ENCODE results near the gene RAB39A.
"Not testable (repeated sequence)": the region's sequence is repeated elsewhere in the genome, so short reads cannot be mapped to it uniquely, and the experiment has no call there.

The RAB39A gene

DNA sequence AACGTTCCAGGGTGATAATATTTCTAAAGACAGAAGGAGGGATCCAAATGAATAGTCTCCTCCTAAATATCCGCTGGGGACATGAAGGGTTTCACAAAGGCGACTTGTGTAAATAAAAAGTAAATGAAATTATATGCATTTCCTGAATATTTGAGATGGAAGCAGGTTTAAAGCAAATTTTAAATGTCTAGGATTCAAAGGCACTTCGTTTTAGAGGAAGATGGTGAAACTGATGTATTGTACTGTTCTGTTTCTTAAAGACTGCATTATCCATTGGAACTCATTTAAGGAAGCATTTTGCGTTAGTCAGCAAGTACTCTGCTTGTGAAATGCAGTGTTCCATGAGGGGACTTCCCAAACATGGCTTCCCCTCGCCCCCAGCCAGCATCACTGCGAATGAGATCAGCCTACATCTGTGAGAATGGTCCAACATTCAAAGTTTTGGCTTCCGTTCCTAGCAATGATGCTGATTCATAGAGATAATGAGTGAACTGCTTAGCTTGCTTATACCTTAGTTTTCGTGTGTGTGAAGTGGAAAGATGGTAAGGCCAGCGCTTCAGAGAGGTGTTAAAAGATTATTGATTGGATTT, 1.5 kb downstream of the RAB39A start:
- ATAC-seq (replicated peaks): no peak
- Mint-ChIP-seq H3K4me3 (peak overlapping the region in 1 of 2 donors; percentile 30), H3K4me1 (ENCODE audit: low read depth in 2 of 2) (peaks cover 4 to 6% of the 10 kb centered on the region in 2 donors), H3K36me3 (ENCODE audit: insufficient read depth) (no peaks in the 10 kb centered on the region), H3K9me3 (no peaks in the 10 kb centered on the region), H3K27ac (no peak overlapping the region), H3K27me3 (peaks cover 35 to 48% of the 10 kb centered on the region in 2 donors)
- DNase-seq: no peak

DNA sequence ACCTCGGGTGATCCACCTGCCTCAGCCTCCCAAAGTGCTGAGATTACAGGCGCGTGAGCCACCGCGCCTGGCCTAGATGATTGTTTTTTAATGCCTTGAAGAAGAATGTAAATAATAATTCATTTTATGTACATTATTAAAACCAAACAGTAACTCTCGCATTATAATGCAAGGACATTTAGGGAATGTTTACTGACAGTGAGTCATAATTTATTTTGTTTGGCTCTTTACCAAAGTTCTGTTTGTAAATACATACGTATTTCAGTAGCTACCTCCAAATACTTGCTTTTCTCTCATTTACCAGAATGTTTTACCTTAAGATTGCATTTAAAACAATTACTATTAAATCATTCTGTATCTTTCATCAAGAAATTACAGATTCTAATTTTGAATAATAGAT, 3.0 kb downstream of the RAB39A start:
- DNase-seq (no peak), ATAC-seq (replicated peaks) (no peak)
- Mint-ChIP-seq H3K4me1 (ENCODE audit: low read depth in 2 of 2) (peaks cover 4 to 6% of the 10 kb centered on the region in 2 donors), H3K4me3 (no peak overlapping the region), H3K9me3 (no peaks in the 10 kb centered on the region), H3K36me3 (ENCODE audit: insufficient read depth) (no peaks in the 10 kb centered on the region), H3K27me3 (peaks cover 29 to 40% of the 10 kb centered on the region in 2 donors), H3K27ac (no peak overlapping the region)

DNA sequence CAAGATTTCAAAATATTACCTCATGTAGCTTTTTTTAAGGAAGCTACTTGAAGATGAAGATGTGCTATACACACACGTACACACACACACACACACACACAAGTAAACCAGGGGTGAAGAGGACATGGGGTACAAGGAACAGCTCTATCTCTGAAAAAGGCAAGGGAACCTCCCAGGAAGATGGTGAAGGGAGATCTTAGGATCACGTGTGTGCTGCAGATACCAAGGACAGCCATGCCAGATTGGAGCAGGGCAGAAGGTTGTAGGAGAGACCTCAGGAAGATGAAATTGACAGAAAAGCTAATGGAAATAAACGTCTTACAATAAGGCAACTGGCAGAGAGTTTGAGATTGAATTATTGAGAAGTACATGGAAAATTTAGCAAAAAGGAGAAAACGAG, 19.7 kb downstream of the RAB39A start:
- ATAC-seq (replicated peaks): no peak
- H3K36me3 Mint-ChIP-seq (ENCODE audit: insufficient read depth): no peaks in the 10 kb centered on the region
- H3K4me3 Mint-ChIP-seq: no peak overlapping the region

DNA sequence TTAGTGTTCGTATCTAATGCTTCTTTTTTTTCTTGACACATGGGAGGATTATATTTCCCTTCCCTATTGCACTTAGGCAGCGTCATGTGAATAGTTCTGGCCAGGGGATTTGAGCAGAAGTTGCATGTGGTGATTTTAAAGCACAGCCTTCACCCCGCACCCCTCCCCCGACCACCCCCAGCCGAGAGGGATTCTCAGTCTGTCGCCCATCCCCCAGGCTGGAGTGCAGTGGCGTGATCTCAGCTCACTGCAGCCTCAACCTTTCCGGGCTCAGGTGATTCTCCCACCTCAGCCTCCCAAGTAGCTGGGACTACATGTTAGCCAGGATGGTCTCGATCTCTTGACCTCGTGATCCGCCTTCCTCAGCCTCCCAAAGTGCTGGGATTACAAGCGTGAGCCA, 20.1 kb downstream of the RAB39A start:
- not testable (repeated sequence) for H3K27ac Mint-ChIP-seq; H3K36me3 Mint-ChIP-seq (ENCODE audit: insufficient read depth); H3K4me3 Mint-ChIP-seq; H3K9me3 Mint-ChIP-seq; DNase-seq; ATAC-seq (replicated peaks); H3K27me3 Mint-ChIP-seq; H3K4me1 Mint-ChIP-seq (ENCODE audit: low read depth in 2 of 2)

More for the DNA sequence above, 19.7 kb downstream of the RAB39A start:
- Mint-ChIP-seq H3K4me1 (ENCODE audit: low read depth in 2 of 2) (no peaks in the 10 kb centered on the region), H3K27me3 (peaks cover 6 to 7% of the 10 kb centered on the region in 2 donors), H3K9me3 (no peaks in the 10 kb centered on the region), H3K27ac (no peak overlapping the region)
- DNase-seq: no peak

DNA sequence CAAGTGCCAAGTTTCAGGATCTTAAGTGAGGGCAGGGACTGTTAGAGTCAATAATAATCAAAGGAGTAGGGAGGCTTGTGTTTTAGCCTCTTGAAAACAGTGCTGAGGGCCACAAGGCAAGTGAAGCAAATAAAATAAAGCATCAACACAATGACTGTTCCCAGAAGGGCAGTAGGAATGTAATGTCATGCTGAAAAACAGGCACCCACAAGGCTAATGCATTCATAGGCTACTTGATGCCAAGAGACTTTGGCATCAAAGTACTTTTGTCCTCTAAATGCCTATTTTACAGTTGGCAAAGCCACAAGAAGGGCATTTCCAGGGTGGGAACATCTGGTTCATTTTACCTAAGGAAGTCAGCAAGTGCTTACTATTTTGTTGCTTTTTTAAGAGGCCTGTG, 22.9 kb downstream of the RAB39A start:
- H3K36me3 Mint-ChIP-seq (ENCODE audit: insufficient read depth): no peaks in the 10 kb centered on the region
- no peak for ATAC-seq (replicated peaks)
- no peak for DNase-seq
- no peak overlapping the region for H3K27ac Mint-ChIP-seq
- no peaks in the 10 kb centered on the region for H3K4me1 Mint-ChIP-seq (ENCODE audit: low read depth in 2 of 2)
- H3K4me3 Mint-ChIP-seq: no peak overlapping the region
- peaks cover 0 to 2% of the 10 kb centered on the region in 2 donors for H3K27me3 Mint-ChIP-seq
- H3K9me3 Mint-ChIP-seq: no peaks in the 10 kb centered on the region

DNA sequence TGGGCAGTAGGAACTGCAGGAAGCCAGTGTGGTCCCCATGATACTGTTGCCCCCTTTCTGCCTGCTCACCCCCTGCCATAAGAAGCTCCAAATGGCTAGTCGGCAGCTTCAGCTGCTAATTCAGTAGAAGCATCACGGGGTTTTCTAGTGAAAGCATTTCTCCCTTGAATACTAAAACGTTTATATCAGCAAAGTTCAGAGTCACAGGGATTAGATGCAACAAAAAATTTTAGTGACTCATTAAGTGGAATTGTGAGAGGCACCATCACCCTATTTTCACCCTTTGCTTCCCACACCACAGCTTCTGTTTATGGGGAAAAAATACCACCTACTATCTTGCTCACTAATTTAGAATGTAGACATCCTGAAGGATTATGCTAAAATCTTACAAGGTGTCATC, 25.2 kb downstream of the RAB39A start:
- no peaks in the 10 kb centered on the region for H3K9me3 Mint-ChIP-seq
- no peak overlapping the region for H3K27ac Mint-ChIP-seq
- H3K36me3 Mint-ChIP-seq (ENCODE audit: insufficient read depth): no peaks in the 10 kb centered on the region
- peaks cover 18 to 19% of the 10 kb centered on the region in 2 donors for H3K27me3 Mint-ChIP-seq
- no peaks in the 10 kb centered on the region for H3K4me1 Mint-ChIP-seq (ENCODE audit: low read depth in 2 of 2)
- no peak for ATAC-seq (replicated peaks)
- H3K4me3 Mint-ChIP-seq: no peak overlapping the region
- DNase-seq: no peak

DNA sequence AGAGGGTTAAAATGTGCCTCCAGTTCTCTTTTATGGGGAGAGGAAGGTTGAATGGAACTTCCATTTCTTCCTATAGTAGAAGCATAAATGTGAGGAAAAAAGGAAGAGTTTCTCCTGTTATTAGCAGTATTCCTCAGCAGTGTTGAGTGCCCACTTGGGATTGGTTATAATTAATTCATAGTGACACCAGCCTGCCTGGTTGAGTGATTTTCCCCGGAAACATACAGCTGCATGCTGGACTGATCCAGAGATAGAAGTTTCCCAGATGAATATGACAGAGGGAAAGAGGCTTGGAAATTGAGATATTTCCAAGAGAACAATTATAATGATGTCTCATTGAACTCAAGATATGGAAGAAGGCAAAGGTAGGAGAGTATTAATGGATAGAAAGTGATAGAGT, 28.3 kb downstream of the RAB39A start:
- H3K4me1 Mint-ChIP-seq (ENCODE audit: low read depth in 2 of 2): no peaks in the 10 kb centered on the region
- ATAC-seq (replicated peaks) (no peak), DNase-seq (no peak)
- no peak overlapping the region for H3K27ac Mint-ChIP-seq
- H3K36me3 Mint-ChIP-seq (ENCODE audit: insufficient read depth): no peaks in the 10 kb centered on the region
- no peaks in the 10 kb centered on the region for H3K9me3 Mint-ChIP-seq
- H3K4me3 Mint-ChIP-seq: no peak overlapping the region
- peaks cover 19 to 20% of the 10 kb centered on the region in 2 donors for H3K27me3 Mint-ChIP-seq

DNA sequence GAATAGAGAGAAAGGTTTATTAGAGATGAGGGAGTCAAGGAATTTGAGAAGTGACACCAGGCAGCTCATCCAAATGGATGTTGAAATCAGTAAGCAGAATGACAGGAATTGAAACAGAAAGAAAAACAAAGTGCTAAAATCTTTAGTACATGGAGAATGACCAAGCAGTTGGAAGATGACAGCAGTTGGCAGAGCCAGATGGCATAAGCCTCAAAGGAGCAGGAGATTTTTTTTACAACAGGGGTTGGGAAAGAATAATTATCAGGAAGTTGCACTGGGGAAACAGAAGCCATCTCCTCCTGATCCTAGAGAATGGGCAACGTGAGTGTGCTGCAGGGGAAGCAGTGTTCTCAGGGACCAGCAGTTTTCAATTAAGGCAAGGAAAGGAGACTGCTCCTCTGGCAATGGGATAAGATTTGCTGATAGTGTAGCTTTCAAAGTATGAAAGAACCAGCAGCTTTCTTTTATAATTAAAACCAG, 28.9 kb downstream of the RAB39A start:
- DNase-seq (no peak), ATAC-seq (replicated peaks) (no peak)
- H3K4me1 Mint-ChIP-seq (ENCODE audit: low read depth in 2 of 2): no peaks in the 10 kb centered on the region
- no peak overlapping the region for H3K4me3 Mint-ChIP-seq
- H3K36me3 Mint-ChIP-seq (ENCODE audit: insufficient read depth): no peaks in the 10 kb centered on the region
- no peak overlapping the region for H3K27ac Mint-ChIP-seq
- peaks cover 19 to 26% of the 10 kb centered on the region in 2 donors for H3K27me3 Mint-ChIP-seq
- H3K9me3 Mint-ChIP-seq: no peaks in the 10 kb centered on the region

DNA sequence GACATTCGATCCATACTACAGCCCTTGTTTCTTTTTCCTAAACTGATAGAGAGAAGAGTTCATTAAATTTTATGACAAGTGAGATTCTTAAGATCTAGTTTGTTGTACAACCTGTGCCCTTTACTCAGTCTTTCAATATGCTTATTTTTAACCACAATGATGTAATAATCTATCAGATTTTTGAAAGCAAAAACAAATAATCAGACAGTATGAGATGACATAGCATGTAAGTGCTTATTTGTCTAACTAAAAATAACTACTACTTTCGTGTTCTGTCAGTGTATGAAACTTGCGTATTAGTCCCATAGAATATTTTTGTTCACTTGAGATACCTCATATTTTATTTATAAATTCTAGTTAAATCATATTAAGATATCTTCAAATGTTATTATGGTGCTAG, 33.2 kb downstream of the RAB39A start:
- H3K4me3 Mint-ChIP-seq: no peak overlapping the region
- H3K9me3 Mint-ChIP-seq: no peaks in the 10 kb centered on the region
- H3K36me3 Mint-ChIP-seq (ENCODE audit: insufficient read depth): no peaks in the 10 kb centered on the region
- DNase-seq (no peak), ATAC-seq (replicated peaks) (no peak)
- H3K27ac Mint-ChIP-seq: no peak overlapping the region
- no peaks in the 10 kb centered on the region for H3K4me1 Mint-ChIP-seq (ENCODE audit: low read depth in 2 of 2)
- H3K27me3 Mint-ChIP-seq: peaks cover 14 to 29% of the 10 kb centered on the region in 2 donors

DNA sequence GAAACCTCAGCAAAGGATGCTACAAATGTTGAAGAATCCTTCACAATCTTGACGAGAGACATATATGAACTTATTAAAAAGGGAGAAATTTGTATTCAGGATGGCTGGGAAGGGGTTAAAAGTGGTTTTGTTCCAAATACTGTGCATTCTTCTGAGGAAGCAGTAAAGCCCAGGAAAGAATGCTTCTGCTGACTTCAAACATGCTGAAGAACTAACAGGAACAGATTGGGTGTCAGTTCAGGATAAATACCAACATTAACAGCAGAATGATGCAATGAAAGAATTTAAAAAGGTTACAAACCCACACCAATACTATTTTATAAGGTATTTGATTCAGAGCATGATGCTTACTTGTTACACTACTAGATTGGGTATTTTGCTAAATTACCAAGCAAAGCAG, 33.9 kb downstream of the RAB39A start:
- H3K4me1 Mint-ChIP-seq (ENCODE audit: low read depth in 2 of 2): no peaks in the 10 kb centered on the region
- H3K27me3 Mint-ChIP-seq: peaks cover 7 to 22% of the 10 kb centered on the region in 2 donors
- ATAC-seq (replicated peaks): no peak
- H3K27ac Mint-ChIP-seq: no peak overlapping the region
- H3K36me3 Mint-ChIP-seq (ENCODE audit: insufficient read depth): no peaks in the 10 kb centered on the region
- H3K4me3 Mint-ChIP-seq: no peak overlapping the region
- no peak for DNase-seq
- no peaks in the 10 kb centered on the region for H3K9me3 Mint-ChIP-seq

DNA sequence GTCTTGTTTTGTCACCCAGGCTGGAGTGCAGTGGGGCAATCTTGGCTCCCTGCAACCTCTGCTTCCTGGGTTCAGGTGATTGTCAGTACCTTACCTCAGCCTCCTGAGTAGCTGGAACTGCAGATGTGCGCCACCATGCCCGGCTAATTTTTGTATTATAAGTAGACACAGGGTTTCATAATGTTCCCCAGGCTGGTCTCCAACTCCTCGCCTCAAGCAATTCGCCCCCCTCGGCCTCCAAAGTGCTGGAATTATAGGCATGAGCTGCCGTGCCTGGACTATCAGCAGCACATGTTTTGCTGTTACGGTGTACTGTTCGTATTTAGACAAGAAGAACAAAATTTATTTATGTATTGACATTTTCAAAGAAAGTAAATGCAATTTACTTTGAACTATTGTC, 34.8 kb downstream of the RAB39A start:
- Mint-ChIP-seq H3K4me3 (no peak overlapping the region), H3K36me3 (ENCODE audit: insufficient read depth) (no peaks in the 10 kb centered on the region), H3K27me3 (peaks cover 0 to 13% of the 10 kb centered on the region in 2 donors), H3K27ac (no peak overlapping the region), H3K9me3 (no peaks in the 10 kb centered on the region), H3K4me1 (ENCODE audit: low read depth in 2 of 2) (no peaks in the 10 kb centered on the region)
- ATAC-seq (replicated peaks): no peak
- DNase-seq: no peak

DNA sequence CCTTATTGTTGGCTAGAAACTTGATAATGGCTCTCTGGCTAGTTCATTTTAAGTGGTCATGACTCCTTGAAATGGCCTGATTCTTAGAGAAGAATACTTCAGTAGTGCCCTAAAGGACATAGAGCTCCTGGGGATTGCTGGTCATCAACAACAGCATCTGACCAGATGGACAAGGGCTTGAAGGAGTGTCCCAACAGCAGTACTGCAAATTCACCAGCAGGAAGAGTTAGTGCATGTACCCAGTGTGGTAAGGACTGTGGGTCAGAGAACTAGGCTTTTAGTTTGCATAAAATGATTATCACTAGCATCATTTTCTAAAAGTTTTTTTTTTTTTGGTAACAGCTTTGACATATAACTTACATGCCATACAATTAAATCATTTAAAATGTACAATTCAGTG, 41.0 kb downstream of the RAB39A start:
- no peak overlapping the region for H3K27ac Mint-ChIP-seq
- DNase-seq: no peak
- H3K27me3 Mint-ChIP-seq: peaks cover 0 to 15% of the 10 kb centered on the region in 2 donors
- ATAC-seq (replicated peaks): no peak
- no peaks in the 10 kb centered on the region for H3K36me3 Mint-ChIP-seq (ENCODE audit: insufficient read depth)
- no peaks in the 10 kb centered on the region for H3K4me1 Mint-ChIP-seq (ENCODE audit: low read depth in 2 of 2)
- no peaks in the 10 kb centered on the region for H3K9me3 Mint-ChIP-seq
- no peak overlapping the region for H3K4me3 Mint-ChIP-seq

DNA sequence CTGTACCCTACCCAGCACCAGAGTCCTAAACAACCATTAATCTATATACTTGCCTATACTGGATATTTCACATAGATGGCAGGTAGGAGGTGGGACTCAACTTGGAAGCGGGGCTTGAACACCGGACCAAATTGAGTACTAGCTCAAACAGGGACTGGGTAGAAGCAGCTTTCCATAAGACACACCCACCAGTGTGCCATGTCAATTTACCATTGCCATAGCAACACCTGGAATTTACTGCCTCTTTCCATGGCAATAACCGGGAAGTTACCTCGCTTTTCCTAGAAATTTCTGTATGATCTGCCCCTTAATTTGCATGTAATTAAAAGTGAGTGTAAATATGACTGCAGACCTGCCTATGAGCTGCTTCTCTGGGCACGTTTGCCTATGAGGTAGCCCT, 41.8 kb downstream of the RAB39A start:
- H3K27me3 Mint-ChIP-seq: peaks cover 0 to 15% of the 10 kb centered on the region in 2 donors
- no peak overlapping the region for H3K4me3 Mint-ChIP-seq
- ATAC-seq (replicated peaks) (no peak), DNase-seq (no peak)
- no peak overlapping the region for H3K27ac Mint-ChIP-seq
- no peaks in the 10 kb centered on the region for H3K36me3 Mint-ChIP-seq (ENCODE audit: insufficient read depth)
- no peaks in the 10 kb centered on the region for H3K4me1 Mint-ChIP-seq (ENCODE audit: low read depth in 2 of 2)
- no peaks in the 10 kb centered on the region for H3K9me3 Mint-ChIP-seq

DNA sequence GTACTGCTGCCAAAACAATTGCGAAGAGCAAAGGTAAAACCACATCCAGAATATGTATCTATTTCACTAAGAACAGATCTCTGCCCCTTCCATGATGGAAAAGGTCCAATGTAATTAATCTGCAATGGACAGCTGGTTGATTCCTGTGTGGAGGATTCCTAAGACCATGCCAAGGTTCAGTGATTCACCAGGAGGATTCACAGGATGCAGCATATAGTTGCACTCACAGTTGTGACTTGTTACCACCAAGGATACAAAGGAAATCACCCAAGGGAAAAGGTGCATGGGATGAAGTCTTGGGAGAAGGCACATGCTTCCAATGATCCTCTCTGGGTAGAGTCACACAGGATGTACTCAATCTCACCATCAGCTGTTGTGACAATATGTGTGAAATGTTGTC, 45.4 kb downstream of the RAB39A start:
- no peaks in the 10 kb centered on the region for H3K36me3 Mint-ChIP-seq (ENCODE audit: insufficient read depth)
- no peaks in the 10 kb centered on the region for H3K4me1 Mint-ChIP-seq (ENCODE audit: low read depth in 2 of 2)
- no peaks in the 10 kb centered on the region for H3K9me3 Mint-ChIP-seq
- no peak overlapping the region for H3K27ac Mint-ChIP-seq
- no peak for ATAC-seq (replicated peaks)
- H3K27me3 Mint-ChIP-seq: peaks cover 7 to 15% of the 10 kb centered on the region in 2 donors
- H3K4me3 Mint-ChIP-seq: no peak overlapping the region
- no peak for DNase-seq

All from effector memory CD8-positive, alpha-beta T cell (primary cell).